HG03139 (cell line): Measurements from ENCODE around the gene MAD1L1.
A peak's percentile ranks its signal among the peaks of the same experiment; 100 is the strongest.

Experiments
- ATAC-seq: cut with Tn5 transposase; IDR thresholded peaks from one replicate; pipeline ENCODE4 v1.9.1; 2021; ENCODE audit not compliant: unreplicated experiment

Gene MAD1L1

DNA sequence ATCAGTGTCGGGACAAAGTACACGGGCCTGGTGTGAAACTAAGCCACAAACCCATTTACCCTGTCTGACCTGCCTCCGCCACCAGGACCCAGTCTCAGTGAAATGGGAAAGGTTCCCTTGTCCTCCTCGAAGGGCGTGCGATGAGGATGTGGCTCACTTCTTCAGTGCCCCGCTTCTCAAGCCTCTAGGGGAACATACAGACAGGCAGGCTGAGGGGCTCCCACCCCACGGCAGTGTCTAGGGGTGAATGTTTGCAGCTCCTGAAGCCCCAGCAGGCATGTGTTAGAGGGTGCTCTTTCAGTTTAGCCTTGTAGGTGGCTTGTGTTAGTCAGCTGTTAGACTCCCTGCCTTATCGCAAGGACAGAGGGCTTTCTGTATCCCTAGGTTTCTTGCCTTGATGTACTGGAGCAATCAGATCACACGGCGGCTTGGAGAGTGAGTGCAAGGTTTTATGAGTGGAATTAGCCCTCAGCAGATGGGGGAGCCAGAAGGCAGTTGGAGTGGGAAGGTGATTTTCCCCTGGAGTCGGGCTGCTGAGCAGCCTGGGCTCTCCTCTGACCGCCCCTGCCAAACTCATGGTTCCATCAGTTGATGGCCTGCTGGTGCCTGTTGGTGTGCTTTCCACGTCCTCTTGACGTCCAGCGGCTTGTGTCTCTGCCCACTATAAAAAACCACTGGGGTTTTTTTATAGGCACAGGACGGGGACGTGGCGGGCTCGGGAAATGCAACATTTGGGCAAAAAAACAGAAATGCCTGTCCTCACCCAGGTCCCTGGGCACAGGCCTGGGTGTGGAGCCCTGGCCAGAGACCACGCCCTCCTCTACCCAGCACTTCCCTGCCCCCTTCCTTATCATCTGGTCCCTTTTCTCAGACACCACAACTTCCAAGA, 10.0 kb upstream of the MAD1L1 start:
- no peak for ATAC-seq

DNA sequence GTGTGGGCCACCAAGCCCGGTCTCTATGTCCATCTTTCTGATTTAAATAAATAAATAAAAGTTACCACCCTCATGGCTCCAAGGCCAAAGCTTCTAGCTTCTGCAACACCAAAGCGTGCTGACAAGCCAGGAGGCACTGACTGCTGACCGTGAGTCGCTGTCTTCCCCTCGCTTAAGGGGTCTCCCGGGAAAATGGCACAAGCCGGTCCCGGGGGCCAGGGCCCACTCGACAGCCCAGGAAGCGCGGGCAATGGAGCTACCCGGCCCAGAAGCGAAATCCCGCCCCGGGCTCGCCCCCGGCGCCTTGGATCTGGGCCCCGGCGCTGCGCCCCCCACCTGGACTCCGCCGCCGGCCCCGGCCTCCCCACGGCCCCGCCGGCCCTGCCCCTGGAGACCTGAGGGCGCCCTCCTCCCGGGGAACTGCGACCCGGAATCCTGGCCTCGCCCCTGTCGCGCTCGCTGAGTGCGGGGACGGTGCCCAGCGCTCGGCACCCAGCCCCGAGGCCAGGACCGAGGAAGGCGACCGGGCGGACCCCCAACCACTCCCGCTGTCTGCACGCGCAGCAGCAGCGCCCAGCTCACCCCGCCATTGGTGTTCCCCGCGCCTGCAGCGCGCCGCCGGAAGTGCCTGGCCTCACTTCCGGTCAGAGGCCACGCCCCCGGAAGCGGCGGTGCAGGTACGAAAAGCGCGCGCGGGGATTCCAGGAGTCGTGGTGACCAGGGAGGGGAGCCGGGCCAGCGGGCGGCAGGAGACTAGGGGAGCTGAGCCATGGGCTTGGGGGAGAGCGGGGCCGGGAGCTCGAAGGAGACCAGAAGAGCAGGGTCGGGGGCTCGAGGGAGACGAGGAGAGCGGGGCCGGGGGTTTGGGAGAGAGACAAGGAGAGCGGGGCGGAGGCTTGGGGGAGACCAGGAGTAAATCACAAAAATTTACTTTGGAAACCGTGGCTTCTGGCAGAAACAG, 9.1 kb upstream of the MAD1L1 start, which contains the start of the genes MRM2 and NUDT1:
TSS of gene MRM2 (minus strand) at position 626 of the 961 bp plus-strand sequence. CDS start at position 590, 36 bp downstream.
TSS of gene NUDT1 (plus strand) at position 647 of the 961 bp plus-strand sequence. CDS start 2,349 bp downstream, outside the sequence.
- ATAC-seq: peak; percentile 57

DNA sequence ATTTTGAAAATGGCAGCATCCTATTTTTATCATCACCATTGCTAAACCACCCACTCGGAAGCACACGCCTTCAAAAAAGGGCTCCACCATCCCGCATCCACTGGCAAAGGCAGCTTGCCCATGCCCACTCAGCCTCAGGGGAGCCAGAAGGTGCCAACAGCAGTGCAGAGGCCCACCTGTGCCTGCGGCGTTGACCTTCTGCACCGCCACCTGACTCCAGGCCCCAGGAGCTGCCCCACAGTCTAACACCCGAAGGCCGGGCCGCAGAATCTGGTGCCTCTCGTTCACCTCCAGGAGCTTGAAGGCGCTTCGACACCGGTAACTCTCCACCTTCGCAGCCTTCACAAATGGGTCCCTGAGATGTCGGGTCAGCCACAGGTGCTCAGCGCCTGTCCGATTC, 6.5 kb upstream of the MAD1L1 start:
- no peak for ATAC-seq

DNA sequence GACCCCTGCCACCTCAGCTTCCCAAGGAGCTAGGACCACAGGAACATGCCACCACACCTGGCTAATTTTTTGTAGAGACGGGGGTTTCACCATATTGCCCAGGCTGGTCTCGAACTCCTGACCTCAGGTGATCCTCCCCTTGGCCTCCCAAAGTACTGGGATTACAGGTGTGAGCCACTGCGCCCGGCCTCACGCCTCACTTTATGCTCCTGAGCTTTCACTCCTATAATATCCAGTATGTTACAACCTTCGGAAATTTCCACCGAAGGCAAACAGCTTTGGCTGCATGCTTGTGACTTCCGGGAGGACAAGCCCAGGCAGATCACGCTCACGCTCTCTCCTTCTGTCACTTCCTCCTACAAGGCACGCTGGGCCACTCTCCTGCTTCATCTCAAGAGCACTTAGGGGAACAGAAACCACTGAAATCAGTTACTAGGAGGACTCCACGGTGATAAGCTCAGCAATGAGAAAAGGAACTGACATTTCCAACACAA, 4.4 kb upstream of the MAD1L1 start:
- ATAC-seq: no peak

DNA sequence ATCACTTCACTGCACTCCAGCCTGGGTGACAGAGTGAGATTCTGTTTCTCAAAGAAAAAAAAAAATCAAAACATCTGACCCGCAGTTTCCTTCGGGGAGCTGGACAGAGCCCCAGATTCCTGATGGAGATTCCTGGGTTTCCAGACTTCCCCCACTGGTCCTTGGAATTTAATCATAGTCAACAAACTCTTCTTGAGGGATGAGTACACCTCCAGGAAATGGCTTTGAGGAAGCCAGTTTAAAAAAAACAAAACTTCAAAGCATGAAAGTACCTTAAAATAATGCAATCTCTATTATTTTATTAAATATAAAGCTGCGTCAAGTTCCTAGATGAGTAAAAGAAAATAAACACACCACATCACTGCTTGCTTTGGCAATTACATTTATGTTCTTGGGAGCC, 1.2 kb upstream of the MAD1L1 start:
- no peak for ATAC-seq

DNA sequence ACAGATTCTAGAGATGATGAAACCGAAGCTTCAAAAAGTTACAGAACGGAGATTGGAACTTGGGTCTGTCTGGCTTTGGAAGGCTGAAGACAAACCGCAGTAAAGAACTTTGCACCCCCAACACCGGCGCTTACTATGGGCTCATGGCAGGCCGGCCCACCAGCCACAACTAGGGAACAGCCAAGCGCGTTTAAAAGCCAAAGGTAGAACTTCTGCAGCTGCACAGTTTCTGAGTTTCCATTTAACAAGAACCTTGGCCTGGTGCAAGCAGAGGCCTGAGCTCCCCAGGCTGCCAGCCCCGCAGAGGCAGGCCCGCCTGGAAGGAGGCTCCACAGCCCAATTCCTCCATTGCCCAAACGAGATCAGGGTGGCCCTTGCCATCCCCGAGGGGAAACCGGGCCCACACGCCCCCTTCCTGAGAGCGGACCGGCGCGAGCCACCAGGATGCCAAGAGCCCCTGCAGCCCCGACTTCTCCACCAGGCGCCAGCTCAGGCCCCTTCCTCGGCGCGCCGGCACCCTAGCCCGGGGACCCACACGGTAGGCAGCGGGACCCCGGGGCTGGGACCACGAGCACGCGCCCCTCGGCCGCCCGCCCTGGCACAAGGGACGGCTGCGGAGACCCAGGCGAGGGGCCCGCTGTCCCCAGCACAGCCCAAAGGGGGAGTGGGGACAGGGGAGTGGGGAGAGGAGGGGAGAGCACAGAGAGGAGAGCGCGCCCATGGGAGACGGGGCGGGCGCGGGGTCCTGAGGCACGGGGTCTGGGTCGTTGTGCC, 566 bp downstream of the MAD1L1 start:
- peak; percentile 16 for ATAC-seq

DNA sequence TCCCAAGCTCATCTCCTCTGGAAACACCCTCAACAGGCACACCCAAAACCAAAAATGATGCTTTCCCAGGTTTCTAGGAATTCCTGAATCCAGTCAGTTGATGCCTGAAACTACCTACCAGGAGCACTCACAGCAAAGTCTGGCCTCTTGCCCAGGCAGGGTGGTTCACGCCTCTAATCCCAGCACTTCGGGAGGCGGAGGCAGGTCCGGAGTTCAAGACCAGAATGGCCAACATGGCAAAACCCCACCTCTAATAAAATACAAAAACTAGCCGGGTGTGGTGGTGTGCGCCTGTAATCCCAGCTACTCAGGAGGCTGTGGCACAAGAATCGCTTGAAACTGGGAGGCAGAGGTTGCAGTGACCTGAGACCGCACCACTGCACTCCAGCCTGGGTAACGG, 1.9 kb downstream of the MAD1L1 start:
- ATAC-seq: no peak

DNA sequence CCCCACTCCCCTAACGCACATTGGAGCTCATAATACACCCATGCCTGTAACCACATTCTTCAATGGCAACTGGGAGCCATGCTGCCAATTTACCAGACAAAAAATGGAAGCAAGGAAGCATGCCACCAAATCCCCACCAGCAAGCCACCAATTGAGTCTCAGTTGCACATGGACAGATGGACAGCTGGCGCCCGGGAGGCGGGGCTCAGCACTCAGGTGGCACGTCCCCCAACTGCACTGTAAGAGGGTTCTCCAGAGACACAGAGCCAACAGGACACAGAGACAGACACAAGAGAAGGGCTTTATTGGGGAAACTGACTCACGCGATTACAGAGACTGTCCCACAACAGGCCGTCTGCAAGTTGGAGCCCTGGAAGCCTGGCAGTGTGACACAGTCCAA, 2.5 kb downstream of the MAD1L1 start:
- ATAC-seq: no peak

DNA sequence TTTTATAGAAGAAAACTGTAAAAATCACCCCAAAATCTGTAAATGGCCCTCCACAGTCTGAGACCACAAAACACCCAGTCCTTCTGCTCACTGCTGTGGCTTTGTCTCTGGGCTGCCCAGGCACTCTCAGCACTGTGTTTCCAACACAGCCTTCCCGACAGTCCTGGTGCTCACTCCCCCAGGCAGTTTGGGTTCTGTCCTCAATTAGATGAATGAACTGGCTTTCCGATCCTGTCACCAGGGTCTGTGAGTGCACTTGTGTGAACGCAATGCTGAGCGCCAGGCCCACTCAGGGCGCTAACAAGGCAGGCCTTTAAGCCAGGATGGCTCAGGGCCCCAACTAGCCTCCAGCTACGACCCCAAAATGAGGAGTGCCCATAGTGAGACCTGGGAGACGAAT, 3.3 kb downstream of the MAD1L1 start:
- no peak for ATAC-seq

DNA sequence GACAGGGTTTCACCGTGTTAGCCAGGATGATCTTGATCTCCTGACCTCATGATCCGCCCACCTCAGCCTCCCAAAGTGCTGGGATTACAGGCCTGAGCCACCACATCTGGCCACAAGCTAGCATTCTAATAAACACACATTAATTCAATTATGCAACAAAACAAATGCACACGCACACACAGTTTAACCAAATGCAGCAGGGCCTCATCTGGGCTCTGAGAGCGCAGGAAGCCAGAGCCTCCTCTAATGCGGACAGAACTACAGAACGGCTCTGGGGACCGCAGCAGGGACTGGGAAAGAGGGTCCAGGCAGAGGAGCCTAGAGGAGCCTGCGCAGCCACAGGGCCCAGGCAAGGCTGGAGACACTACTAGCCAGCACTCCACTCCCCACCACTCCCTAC, 3.8 kb downstream of the MAD1L1 start:
- ATAC-seq: no peak

DNA sequence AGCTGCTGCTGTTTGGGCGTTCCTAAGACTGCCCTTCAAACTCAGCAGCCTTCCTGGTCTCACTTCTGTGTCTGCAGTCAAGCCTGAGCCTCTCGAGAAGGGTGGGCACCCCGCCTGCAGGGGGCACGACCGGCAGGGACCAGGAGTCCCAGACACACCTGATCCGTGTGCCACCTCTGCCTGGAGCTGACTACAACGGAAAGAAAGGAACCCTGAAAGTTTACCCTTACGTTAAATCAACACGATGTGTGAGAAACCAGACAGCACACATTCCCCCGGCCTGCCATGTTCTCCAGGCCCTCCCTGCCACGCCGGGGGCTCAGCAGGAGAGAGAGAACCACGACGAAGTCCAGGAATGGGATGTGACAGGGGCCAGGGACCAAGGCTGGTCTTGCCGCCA, 5.0 kb downstream of the MAD1L1 start:
- ATAC-seq: no peak

DNA sequence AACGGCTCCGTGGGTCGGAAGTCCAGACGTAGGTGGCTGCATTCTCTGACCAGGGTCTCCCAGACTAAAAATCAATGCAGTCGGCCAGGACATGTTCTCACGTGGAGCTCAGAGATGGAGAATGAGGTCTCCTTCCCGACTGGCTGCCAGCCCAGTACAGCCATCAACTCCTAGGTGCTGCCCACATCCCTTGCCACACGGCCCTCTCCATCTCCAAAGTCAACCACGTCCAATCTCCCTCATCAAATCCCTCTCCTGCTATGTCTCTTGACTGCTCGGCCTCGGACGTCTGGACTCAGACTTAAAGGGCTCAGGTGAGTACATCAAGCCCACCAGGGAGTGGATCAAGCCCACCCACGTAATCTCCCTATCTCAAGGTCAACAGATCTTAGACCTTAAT, 6.9 kb downstream of the MAD1L1 start:
- ATAC-seq: no peak

DNA sequence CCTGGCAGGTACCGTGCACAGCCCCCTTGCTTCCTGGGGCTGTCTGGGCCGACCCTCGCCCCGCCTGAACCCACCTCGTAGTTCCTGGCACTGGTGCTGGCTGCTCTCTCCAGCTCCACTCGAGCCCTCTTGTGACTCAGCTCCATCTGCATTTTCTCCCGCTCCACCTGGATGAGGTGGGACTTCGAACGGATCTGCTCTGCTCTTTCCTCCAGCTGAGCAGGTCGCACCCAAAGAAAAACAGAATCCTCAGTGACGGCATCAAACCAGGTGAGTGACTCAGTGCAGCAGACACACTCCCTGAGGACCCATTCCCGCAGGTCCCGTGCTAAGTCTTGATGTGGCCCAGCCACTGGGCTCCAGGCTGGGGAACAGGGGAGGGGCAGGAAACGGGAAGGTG, 7.4 kb downstream of the MAD1L1 start:
- no peak for ATAC-seq

DNA sequence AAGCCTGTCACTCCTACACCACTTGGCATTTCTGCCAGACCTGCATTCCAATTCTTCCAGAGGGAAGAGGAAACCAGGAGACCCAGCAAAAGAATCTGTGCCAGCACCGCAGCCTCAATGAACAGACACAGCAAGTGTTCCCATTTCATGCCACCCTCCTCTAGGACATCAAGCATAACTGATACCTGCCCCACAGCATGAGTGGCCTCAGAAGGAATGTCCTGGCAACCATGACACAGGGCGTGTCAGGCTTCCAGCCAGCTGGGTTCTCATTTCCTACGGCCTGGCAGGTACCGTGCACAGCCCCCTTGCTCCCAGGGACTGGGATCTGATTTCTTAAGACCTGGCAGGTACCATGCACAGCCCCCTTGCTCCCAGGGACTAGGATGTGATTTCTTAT, 7.8 kb downstream of the MAD1L1 start:
- no peak for ATAC-seq

DNA sequence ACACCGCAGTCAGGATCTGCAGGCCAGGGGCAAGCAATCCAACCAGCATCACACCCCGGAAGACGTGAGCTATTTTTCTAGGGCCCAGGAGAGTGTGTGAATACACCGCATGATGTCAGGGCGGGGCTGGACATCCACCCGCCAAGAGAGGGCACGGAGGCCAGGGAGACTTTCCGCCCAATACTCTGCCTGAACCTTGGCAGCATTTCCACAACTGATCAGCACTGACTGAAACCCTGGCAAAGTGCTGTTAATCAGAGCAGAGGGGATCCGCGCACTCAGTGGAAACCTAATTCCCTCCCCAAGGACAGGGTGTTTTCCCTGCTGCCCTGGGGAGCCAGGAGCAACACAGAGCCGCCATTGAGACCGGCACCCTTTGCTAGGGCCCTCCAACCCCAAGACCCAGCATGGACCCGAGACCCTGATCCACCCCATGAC, 8.2 kb downstream of the MAD1L1 start:
- ATAC-seq: no peak

DNA sequence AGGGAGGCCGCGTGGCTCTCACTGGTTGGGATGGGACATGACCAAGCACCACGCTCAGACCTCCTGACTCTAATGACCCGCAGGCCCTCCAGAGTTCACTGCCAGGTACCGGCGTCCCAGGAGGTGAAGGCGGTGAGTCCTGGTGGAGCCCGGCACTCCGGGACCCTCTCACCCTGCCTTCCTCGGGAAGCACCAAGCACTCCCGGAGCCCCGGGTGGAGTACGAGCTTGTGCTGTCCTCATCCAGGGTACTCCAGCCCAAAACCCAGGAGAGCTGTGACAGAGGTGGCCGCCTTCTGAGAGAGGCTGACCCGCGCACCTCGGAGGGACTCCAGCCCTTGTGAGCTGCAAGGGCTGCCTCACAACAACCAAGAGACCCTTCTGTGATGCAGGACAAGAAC, 9.4 kb downstream of the MAD1L1 start:
- ATAC-seq: no peak

DNA sequence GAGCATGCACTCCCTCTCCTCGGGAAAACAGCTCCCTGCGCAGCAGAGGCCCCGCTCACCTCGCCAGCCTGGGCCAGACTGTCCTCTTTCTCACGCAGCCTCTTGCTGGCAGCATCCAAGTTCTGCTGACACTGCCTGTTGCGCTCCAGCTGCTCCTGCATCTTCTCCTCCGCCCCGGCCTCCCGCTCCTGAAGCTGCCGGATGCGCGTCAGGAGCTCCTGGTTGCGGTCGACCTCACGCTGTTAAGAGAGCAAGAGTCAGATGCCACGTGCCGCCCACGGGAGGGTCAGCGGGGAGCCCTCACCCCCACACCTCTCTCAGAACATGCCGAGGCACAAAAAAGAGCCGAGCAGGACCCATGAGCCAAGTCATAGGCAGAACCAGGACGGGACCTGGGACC, 10.2 kb downstream of the MAD1L1 start:
- no peak for ATAC-seq

DNA sequence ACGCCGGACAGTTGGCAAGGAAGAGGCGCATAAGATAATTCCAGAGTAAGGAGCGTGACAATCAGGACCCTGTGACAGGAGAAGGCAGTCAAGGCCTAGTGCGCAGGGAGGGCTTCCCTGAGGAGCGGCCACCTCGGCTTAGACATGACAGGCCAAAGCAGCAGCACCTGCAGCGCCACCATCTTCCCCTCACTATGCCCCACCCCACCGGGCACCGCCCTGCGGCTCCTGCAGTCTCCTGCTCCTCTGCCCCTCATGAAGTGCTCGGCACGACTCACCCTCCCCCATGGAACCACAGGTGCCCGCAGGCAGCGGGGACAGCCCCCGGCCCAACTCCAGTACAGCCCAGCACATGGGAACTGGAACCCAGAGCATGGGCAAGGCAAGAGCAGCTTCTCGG, 11.8 kb downstream of the MAD1L1 start:
- ATAC-seq: no peak

DNA sequence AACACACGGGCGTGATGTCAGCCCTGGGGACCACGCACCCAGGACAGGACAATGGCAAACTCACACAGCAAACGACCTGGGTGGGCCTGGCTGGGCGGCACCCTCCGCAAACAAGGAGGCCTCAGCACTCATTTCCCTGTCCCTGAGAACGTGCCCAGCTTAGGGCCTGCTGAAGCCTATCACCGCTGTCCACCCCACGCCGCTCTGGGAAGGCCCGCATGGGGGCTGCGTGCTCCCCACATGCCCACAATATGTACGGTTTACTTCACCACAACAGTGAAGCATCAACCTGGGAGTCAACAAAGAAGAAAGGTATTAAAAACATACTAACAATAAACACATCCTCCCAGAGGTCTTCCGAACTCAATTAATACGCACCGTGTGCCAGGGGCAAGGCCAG, 12.2 kb downstream of the MAD1L1 start:
- no peak for ATAC-seq

DNA sequence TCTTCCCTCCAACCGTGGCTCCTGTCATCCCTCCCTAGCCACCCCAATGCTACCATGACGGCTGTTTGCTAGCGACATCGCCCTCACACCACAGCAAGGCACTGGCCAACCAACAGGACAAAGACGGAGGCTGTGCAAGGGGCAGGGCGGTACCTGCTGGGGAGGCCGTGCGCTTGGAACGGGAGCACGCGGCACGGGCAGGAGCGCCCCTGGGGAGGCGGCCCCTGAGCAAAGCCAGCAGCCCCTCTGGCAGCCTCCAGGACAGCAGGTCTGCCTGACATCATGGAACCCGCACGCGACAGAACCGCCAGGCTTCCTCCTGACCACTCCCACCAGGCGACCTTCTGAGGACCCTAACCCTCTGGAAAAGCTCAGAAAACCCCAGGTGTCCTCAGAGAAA, 12.7 kb downstream of the MAD1L1 start:
- no peak for ATAC-seq

DNA sequence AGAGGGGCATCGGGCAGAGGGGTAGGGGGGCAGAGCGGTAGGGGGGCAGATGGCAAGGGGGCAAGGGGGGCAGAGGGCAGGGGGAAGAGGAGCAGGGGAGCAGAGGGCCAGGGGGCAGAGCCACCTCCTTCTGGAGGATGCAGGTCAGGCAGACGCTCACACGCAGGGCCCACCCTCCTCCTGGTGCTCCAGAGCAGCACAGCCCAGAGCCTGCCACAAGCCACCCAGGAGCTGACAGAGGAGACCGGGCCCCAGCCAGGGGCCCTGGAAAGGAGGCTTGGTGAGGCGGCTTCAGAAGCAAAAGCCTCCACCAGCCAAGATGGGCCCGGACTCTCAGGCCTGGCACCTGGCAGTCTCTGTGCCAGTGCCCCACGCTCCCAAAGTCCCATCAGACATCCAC, 13.1 kb downstream of the MAD1L1 start:
- no peak for ATAC-seq
